ENCODE measurements around the gene ZBTB25.

GRCh38 chr14:64495252-64495651 lies 8.4 kb downstream of the ZBTB25 start:
- TF ChIP-seq CTCF (conservative IDR thresholded peaks at IDR 0.05; ENCODE audit: low read length): no peak
- TF ChIP-seq EZH2phosphoT487 (IDR thresholded peaks at IDR 0.05; ENCODE audit: borderline replicate concordance): no peak
